ENCODE results near the gene AK5.

DNA sequence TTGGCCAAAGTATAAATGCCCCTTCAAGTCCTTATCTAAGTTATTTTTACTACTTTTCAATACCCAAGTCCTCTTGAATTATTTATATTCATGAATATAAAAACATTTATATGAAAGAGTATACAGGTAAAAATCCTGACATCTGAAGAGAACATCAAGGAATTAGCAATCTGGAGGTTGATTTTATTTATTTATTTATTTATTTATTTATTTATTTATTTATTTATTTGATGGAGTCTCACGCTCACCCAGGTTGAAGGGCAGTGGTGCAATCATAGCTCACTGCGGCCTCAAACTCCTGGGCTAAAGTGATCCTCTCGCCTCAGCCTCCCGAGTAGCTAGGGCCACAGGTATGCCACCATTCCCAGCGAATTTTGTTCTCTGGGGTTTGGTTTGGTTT is 307.4 kb downstream of the AK5 start:
- TF ChIP-seq POLR2A (IDR thresholded peaks at IDR 0.05; ENCODE audit: extremely low read depth, insufficient read length) = no peak
- TF ChIP-seq, protein P1, sequence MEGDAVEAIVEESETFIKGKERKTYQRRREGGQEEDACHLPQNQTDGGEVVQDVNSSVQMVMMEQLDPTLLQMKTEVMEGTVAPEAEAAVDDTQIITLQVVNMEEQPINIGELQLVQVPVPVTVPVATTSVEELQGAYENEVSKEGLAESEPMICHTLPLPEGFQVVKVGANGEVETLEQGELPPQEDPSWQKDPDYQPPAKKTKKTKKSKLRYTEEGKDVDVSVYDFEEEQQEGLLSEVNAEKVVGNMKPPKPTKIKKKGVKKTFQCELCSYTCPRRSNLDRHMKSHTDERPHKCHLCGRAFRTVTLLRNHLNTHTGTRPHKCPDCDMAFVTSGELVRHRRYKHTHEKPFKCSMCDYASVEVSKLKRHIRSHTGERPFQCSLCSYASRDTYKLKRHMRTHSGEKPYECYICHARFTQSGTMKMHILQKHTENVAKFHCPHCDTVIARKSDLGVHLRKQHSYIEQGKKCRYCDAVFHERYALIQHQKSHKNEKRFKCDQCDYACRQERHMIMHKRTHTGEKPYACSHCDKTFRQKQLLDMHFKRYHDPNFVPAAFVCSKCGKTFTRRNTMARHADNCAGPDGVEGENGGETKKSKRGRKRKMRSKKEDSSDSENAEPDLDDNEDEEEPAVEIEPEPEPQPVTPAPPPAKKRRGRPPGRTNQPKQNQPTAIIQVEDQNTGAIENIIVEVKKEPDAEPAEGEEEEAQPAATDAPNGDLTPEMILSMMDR (IDR thresholded peaks at IDR 0.05; ENCODE audit: low read depth, low read length) = no peak
- TF ChIP-seq, protein P2, sequence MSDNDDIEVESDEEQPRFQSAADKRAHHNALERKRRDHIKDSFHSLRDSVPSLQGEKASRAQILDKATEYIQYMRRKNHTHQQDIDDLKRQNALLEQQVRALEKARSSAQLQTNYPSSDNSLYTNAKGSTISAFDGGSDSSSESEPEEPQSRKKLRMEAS (IDR thresholded peaks at IDR 0.05; ENCODE audit: low read depth, low read length) = no peak

Measured in NB4 (cell line).